GM18873 (cell line): ENCODE results near the gene ZIC2.

Experiments used
- ATAC-seq: cut with Tn5 transposase; IDR thresholded peaks from one replicate; pipeline ENCODE4 v1.9.1; 2021; ENCODE audit warnings: mild to moderate bottlenecking, moderate library complexity, moderate number of reproducible peaks; ENCODE audit not compliant: unreplicated experiment, low FRiP score

The ZIC2 gene

GRCh38 chr13:99973163-99973807 is 8.3 kb upstream of the ZIC2 start:
- ATAC-seq, result no peak

- no peak for ATAC-seq
These were observed 7.8 kb upstream of the ZIC2 start for GRCh38 chr13:99973808-99974185.

DNA sequence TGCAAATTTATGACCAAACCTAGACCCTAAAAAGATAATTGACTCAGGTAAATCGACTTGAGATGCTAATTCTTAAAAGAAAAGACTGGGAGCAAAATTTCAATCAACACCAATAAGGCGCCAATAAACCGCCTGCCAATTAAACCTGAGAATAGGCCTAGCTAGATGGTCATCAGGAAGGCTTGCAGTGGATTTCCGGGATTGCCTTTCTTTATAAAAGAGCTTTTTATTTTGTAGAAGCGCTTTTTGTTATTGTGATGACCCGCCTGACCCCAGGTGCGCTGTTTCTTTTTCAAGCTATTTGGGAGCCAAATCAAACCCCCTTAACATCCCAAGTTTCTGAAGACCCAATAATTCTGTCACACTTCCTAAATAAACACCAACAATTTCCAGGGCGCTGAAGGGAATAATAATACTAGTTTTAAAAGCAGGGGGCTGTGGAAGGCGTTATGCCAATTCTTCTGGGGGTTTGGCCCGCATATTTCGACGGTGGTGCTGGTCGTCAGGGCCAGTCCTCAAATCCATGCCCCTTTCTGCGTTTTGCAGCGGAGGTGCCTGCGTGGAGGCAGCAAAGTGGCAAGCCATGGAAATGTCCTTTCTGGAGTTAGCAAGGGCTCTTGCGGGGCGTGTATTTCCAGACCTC is 7.2 kb upstream of the ZIC2 start:
- no peak for ATAC-seq

GRCh38 chr13:99974939-99975561 is 6.5 kb upstream of the ZIC2 start:
- ATAC-seq, result no peak

DNA sequence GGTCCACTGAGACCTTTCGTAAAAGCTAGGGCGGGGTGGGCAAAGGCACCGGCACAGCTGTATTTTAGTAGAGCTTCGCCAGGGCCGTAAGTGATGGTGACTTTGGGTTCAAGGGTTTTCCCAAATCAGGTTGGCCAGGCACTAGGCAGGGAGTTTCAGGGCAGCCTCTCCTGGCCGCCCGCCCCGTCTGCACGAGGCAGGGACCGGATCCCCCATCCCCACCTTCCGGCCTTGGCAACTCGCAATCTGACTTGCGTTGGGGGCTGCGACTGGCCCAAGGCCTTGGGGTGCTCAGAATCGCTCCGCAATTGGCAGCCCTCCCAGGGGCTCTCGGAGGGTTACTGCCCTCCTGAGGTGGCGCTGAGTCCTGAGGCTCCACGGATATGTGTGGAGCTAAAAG is 6.0 kb upstream of the ZIC2 start:
- no peak for ATAC-seq

- ATAC-seq, result no peak
These were observed 5.0 kb upstream of the ZIC2 start for GRCh38 chr13:99976575-99976974.

- no peak for ATAC-seq
These were observed 4.2 kb upstream of the ZIC2 start for GRCh38 chr13:99977334-99977911.

- ATAC-seq, result no peak
These were observed 3.4 kb upstream of the ZIC2 start for GRCh38 chr13:99977912-99978798.

- ATAC-seq, result no peak
These were observed 2.7 kb upstream of the ZIC2 start for GRCh38 chr13:99978799-99979452.

GRCh38 chr13:99979453-99980200 is 2.0 kb upstream of the ZIC2 start:
- ATAC-seq, result no peak

DNA sequence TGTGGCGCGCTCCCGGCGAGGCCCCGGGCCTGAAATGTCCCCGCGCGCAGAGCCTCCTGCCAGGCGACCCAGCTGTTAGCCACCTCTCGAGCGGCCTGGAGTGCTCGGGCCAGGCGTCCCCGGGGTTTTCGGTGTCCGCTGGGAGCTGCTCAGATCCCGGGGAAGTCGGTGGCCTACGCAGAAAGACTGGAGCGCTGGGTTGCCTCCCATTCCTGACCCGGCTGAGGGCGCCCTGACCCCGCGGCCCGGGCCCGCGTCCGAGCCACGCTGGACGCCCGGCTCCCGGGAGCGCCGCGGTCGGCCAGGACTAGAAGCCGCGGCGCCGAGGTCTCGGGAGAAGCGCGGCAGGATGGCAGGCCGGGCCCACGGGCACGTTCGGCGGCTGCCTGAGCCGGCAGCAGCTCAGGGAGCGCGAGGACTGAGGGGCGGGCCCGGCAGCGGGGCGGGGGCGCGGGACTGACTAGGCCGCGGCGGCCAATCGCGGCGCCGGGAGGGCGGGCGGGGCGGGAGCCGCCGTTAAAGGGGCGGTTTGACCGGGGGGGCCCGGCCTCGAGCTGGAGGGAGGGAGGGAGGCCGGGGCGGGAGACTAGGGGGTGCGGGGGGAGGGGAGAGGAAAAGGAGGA is 1.3 kb upstream of the ZIC2 start:
- ATAC-seq, result no peak

DNA sequence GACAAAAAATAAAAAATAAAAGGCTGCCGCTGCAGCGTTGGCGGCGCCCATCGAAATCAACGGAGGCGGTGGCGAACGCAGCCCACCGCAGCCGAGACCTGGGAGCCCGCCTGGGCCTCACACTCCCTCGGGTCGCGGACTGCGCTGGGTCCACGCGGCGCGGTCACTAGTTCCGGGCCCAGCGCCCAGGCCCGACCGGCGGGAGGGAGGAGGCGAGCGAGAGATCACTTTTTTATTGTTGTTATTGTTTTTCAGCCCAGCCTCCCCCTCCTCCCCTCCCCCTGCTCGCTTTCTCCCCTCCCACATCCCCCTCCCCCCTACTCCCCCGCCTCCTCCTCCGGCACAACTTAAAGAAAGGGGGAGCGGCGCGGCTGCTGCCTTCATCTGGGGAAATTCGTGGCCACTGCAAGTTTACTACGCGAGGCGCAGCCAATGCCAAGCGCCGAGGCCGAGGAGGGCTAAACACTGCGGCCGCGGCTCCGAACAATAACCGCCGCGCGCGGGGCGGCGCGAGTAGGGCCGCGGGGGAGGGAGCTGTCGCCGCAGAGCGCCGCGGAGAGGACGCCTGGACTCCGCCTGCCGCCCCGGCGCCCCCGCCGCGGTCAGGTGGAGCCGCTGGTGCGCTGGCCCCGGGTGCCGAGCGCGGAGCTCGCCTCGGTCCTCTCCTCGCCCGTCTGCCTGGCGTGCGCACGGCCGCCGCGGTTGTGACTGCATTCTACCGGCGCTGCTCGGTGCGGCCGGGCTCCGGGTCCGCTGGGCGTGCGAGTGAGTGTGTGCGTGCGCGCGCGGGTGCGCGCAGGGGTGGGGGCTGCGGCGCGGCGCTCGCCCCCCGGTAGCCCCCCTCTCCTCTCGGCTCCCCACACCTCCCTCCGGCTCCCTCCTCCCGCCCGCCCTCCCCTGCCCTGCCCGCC is 505 bp upstream of the ZIC2 start:
- ATAC-seq, result no peak

GRCh38 chr13:99982036-99982730 is 599 bp downstream of the ZIC2 start:
- no peak for ATAC-seq

- ATAC-seq, result no peak
These were observed 1.3 kb downstream of the ZIC2 start for GRCh38 chr13:99982731-99983498.

GRCh38 chr13:99983499-99984401 is 2.2 kb downstream of the ZIC2 start:
- ATAC-seq, result no peak
